H1 (cell line): ENCODE results near the gene RIMBP2. TPM values are rescaled to one million over a fixed set of nuclear protein-coding genes. Genes with fewer than 3 reads are reported as not detected.

Experiments
- ASH2L ChIP-seq: fragments of 200-600, 300-600 bp; sonication (generic); IDR thresholded peaks from one replicate; pipeline ENCODE4 v1.7.1; 2017; ENCODE audit warnings: low read length
- polyA plus RNA-seq, 7 experiments: library from polyadenylated mRNA; depleted of rRNA in 3 of 7; stranded (reverse) in 5 of 7; unstranded in 2 of 7; fragments of >200 nt in 5 of 7; fragments of 200-250 nt in 2 of 7; gene quantifications; 1 replicate in 5 of 7; 2 replicates in 1 of 7; 4 replicates in 1 of 7; pipeline versions ENCODE4 v1.2.1 to v1.2.3, GENCODE V29; 2011 to 2013; ENCODE audit warnings: missing spikeins in 2 of 7, mixed read lengths in 2 of 7
- total RNA-seq: library from RNA; stranded (reverse); fragmentation: NEBNext Ultra II Directional; extraction: Animal tissue kit (Norgen Biotek cat#: 25700); gene quantifications from 2 replicates; pipeline ENCODE4 v1.2.1, GENCODE V29; 2021

The RIMBP2 gene
- total and polyA plus RNA-seq, 2 of the 8 experiments (the other 6 are each of a cell fraction or from before 2014, with no cell fraction given): 0.18 to 0.65 TPM

- TF ChIP-seq ASH2L: no peak
These were observed 66.0 kb downstream of the RIMBP2 start (continued) for GRCh38 chr12:130650131-130650530.
